ENCODE measurements around the gene HRAS. TPM values are rescaled to one million over a fixed set of nuclear protein-coding genes. Genes with fewer than 3 reads are reported as not detected.
A peak's percentile ranks its signal among the peaks of the same experiment; 100 is the strongest.
"Not testable (repeated sequence)": the region's sequence is repeated elsewhere in the genome, so short reads cannot be mapped to it uniquely, and the experiment has no call there.

Gene HRAS
- total RNA-seq, 1 experiment from 2014 or later, result 76.1 TPM

DNA sequence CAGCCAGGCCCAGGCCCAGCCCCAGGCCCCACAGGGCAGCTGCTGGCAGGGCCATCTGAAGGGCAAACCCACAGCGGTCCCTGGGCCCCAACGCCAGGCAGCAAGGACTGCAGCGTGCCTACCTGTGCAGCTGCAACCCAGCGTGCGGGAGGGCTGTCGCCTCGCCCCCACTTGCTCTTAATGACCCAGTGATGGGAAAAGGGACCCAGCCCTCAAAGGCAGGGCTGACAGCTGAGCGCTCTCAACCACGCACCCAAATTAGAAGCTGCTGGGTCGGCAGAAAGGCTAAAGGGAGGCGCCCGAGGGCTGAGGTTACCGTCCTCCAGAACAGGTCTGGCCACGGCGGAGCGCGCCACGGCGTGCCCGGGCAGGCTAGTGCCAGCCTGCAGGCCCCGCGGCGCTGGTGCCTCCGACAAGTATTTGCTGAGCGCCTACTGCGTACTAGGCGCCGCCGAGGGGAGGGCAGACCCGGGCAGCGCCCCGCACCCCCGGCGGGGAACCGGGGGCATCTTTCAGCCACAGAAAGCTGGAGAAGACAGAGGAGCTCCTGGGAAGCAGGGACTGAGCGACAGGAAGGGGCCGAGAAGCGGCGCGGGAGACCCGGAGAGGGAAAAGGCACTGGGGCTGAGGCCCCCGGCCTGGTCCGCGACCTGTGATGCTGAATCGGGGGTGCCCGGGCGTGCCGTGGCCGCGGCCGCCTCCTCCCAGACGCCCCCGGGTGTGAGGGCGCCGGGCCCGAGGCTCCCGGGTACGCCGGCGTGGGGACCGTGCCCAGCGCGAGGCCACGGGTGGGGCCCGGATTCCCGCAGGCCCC lies 773 bp downstream of the HRAS start:
- DNase-seq (ENCODE audit: low spot score), result no peak

DNA sequence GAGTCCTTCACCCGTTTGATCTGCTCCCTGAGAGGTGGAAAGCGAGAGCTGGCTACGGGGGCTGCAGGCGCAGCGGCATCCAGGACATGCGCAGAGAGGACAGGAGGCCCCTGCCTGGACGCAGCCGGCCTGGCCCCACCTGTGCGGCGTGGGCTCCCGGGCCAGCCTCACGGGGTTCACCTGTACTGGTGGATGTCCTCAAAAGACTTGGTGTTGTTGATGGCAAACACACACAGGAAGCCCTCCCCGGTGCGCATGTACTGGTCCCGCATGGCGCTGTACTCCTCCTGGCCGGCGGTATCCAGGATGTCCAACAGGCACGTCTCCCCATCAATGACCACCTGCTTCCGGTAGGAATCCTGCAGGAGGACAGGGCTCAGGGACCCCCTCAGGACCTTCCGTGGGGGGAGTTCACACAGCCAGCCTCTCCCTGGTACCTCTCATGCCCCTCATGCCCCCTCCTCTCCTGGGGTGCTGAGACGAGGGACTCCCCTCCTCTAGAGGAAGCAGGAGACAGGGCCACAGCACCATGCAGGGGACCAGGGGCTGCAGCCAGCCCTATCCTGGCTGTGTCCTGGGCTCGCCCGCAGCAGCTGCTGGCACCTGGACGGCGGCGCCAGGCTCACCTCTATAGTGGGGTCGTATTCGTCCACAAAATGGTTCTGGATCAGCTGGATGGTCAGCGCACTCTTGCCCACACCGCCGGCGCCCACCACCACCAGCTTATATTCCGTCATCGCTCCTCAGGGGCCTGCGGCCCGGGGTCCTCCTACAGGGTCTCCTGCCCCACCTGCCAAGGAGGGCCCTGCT lies 1.6 kb downstream of the HRAS start:
- no peak for DNase-seq (ENCODE audit: low spot score)

DNA sequence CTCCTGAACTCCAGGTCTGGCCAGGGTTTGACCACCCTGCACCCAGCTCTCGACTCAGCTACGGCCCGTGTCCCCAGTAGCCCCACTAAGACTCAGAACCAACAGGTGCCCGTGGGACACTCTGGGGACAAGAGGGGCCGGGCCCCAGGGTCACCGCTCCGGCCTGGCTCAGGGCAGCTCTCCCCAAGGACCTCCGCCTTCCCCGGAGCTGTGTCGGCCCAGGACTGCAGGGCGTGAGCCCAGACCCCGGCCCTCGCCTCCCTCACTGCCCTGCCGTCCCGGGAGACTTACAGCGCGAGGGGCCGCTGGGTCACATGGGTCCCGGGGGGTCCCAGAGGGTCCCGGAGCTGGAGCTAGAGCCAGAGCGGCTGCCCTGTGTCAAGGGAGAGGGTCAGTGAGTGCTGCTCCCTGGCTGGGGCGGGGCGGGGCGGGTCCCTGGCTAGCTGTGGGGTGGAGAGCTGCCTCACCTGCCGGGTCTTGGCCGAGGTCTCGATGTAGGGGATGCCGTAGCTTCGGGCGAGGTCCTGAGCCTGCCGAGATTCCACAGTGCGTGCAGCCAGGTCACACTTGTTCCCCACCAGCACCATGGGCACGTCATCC lies 2.3 kb downstream of the HRAS start:
- no peak for DNase-seq (ENCODE audit: low spot score)

DNA sequence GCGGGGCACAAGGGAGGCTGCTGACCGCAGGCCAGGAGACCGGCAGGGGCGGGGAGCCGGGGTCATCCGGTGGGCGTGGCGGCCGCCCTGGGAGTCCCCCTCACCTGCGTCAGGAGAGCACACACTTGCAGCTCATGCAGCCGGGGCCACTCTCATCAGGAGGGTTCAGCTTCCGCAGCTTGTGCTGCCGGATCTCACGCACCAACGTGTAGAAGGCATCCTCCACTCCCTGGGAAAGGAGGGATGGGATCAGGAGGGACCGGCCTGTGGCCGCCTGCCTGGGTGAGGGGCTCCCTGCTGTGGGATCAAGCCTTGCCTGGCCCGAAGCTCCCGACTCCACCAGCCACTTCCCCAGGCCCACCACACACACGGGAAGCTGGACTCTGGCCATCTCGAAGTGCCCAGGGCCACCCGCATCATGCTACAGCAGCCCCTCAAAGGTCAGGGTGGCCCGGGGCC lies 2.8 kb downstream of the HRAS start:
- no peak for DNase-seq (ENCODE audit: low spot score)

DNA sequence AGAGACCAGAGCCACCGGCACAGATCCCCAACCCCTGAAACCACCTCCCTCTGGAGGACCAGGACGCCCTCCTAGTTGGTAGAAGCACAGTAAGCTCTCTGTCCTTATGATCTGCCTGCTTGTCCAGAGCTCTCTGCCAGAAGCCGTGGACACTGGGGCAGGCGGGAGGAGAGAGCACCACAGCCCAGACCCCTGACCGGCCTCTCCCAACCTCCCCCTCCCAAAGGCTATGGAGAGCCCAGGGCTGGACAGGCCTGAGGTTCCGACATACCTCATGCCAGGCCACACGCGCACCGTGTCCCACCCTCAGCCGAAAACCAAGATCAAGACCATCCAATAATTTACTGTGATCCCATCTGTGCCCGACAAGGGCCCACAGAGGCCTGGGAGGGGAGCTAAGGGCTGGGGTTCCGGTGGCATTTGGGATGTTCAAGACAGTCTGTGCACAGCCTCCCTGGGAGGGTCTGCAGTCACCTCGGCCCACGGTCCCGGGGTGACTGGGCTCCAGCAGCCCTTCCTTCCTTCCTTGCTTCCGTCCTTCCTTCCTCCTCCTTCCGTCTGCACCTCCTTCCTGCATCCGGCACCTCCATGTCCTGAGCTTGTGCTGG lies 3.4 kb downstream of the HRAS start:
- DNase-seq (ENCODE audit: low spot score), result no peak

DNA sequence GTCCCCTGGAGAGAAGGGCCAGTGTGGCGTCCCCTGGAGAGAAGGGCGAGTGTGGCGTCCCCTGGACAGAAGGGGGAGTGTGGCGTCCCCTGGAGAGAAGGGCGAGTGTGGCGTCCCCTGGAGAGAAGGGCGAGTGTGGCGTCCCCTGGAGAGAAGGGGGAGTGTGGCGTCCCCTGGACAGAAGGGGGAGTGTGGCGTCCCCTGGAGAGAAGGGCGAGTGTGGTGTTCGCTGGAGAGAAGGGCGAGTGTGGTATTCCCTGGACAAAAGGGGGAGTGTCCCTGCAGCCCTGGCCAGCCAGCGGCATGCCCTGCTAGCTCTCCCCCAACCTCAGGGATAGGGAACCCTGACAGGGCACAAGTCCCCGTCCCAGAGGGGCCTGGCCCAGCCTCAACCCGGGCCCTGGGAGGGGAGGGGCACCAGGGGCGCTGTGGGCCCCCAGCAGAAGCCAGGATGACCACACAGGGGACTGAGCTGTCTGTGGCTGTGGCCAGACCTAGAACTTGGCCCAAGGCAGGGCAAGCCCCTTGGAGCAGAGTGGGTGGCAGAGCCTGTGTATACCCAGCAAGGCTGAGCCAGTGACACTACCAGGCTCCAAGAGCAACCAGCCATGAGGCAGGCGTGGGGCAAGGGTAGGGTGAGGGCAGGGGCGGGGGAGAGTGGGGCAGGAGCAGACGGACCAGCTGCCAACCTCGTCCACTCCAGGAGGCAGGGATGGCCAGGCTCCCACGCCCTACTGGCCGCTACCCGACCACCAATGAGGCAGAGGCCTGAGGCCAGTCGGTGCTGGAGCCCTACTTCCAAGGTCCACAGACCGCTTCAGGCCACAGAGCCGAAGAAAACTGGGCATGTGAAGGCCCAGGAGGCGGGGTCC lies 4.2 kb downstream of the HRAS start:
- DNase-seq (ENCODE audit: low spot score), result no peak

DNA sequence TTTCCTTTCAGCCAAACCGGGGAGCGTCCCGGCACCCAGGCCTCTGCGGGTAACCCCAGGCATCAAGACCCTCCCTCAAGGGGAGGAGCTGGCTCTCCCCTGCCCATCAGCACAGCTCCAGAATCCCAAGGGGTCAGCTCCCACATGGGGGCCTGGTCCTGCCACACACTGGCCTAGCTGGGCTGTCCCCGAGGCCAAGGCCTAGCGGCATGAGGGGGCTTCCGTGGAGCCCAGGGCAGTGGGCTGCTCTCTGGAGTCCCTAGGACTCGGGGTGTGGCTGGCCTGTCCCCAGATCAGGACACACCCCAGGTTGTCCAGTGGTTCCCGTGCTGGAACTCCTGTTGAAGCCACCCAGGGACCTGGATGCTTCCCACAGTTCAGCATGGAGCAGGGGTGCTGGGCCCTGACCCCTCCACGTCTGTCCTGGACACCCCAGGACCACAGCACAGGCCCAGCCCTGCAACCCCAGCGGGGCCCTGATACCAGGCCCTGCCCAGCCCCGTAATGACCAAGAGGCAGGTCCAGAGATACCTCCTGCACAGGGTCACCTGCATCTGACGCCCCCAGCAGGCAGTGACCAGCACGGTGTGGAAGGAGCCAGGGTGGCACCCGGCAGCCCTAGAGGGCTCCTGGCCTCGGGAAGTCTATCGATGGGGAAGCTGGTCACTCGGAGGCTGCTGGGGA lies 5.5 kb downstream of the HRAS start:
- no peak for DNase-seq (ENCODE audit: low spot score)

DNA sequence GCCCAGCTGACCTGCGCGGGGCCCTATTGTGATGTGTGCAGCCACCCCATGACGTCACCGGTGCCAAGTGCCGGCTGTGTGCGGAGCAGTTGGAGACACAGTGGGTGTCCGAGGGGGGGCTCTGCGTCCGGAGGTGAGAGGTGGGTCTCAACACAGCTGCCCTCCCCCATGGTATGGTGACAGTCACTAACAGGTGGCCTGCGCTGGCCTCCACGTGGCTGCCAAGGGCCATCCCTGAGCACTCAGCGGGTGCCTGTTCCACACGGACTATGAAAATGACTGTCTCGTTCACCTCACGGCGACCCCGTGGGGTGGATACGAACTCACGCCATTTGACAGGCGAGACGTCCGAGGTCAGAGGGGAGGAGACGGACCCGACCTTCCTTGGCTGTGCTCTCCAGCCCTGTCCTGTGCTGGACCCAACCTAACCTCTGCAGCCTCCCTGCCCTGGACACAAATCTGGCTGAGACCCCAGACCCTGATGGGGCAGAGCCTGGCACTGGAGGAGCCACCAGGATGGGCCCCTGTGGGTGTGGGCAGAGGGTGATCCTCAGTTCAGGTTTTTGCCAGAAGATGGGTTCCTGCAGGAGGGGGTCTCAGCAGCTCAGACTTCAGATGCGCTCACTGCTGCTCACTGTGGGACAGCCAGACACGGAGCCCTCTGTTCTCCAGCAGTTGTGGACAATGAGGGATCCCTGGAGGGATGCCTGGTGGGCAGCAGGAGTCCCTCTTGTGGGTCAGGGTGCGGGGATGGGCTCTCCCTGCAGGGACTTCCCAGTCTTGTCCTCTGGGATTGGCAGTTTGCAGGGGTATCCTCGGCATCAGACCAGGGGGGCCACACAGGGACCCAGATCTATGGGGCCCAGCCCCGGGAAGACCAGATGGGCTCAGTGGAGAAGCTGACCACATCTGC lies 6.3 kb downstream of the HRAS start:
- no peak for DNase-seq (ENCODE audit: low spot score)

DNA sequence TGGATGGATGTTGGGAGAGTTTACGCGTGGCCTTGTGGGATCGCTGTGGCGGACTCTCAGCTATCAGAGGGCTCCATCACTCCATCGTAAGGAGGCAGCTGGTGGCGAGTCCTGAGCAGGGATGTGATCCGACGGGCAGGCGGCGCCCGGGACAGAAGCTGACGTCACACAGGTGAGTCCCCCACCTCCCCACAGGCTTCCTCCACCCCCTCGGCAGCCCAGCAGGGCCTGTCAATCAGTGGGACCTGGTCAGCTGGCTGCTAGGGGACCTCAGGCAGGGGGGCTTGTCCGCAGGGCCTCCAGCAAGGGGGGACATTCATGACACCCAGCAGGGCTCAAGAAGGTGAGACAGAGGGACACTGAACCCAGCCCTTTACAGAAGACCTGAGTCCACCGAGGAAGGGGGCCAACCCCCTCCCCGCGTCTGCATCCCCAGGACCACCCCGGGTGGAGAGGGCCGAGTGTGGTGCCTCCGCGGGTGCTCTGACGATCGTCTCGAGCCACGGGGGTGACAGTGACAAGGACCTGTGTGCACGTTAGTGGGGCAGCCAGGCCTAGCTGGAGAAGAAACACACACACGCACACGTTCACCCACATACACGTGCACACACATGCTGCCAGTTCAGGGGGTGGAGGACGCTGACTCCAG lies 7.1 kb downstream of the HRAS start:
- no peak for DNase-seq (ENCODE audit: low spot score)

DNA sequence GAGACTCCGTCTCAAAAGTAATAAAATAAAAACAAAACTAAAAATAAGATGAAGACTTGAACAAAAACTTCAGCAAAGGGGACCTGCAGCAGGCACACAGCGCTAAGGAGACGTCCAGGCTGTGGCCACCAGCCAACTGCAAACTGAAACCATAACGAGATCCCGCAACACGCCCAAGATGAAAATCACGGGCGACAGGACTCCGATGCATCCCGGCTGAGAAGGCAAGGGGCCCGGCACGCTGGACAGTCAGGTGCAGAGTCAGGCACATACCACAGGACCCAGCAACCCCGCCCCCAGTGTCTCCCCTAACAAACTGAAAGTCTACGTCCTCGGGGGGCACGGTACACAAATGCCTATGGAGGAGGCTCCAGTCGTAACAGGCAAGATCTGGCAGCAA lies 9.2 kb downstream of the HRAS start:
- no peak for DNase-seq (ENCODE audit: low spot score)

DNA sequence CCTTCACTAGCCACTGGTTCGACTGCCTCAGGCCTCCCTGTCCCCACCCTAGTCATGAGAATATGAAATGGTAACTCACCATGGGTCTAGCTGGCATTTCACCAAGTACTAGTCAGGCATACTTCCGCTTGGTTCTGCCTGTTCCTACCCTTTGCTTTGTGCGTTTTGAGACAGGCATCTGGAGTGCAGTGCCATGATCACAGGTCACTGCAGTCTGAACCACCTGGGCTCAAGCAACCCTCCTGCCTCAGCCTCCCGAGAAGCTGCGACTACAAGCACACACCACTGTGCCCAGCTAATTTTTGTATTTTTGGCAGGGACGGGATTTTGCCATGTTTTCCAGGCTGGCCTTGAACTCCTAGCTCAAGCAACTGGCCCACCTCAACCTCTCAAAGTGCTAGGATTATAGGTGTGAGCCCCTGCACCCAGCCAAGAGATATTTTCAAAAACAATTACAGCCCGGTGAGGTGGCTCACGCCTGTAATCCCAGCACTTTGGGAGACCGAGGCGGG lies 14.1 kb downstream of the HRAS start:
- no peak for DNase-seq (ENCODE audit: low spot score)

DNA sequence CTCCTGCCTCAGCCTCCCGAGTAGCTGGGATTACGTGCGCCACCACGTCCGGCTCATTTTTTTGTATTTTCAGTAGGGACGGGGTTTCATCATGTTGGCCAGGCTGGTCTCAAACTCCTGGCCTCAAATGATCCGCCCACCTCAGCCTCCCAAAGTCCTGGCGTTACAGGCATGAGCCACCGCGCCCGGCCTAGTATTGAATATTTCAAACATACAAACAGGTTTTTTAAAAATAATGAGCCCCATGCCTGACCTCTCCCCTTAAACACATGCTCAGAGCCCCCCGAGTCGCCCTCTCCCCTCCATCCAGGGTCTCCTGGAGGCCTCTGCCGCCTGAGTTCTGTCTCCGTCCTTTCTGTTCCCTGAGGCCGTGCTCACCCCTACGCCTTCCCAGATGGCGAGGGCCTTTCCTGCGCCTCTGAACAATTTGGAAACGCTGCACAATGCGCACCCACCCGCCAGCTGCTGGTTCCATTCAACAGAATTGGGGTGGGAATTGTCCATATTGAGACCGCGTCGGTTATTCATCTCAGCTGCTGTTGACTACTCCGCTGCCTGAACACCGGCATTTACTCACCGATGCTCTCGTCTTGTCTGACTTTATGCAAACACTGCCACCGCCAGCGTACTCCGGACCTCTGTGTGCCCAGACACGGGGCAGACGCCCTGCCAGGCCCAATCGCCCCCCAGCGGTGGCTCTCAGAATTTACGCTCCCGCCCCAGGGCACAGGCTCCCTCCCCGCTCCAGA lies 14.8 kb downstream of the HRAS start:
- no peak for DNase-seq (ENCODE audit: low spot score)

DNA sequence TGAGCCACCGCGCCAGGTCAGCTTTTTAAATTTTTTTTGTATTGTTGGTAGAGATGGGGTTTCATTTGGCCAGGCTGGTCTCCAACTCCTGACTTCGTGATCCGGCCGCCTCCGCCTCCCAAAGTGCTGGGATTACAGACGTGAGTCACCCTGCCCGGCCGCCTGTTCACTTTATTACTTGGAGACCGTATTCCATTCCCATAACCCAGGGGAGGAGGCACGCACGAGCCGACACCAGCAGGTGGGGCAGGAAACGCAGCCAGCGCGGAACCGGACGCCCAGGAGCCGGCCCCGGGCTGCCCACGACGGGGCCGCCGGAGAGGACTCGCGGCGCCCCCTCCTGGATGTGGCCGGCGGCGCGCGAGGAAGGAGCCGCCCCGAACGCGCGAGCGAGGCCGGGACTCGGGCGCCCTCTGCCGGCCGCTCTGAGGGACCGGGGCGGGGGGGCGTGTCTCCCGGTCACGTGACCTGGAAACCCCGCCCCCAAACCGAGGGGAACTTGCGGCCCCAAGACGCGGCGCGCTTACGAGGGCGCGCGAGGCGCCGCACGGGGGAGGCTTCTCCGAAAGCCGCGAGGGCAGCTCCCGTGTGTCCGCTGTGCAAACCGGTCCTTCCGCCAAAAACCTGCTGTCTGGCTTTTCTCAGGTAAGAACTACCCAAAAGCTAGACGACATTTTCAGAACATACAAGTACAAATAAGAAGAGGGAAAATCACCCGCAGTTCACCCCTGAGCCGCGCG lies 16.7 kb downstream of the HRAS start:
- peak; percentile 97 for DNase-seq (ENCODE audit: low spot score)

DNA sequence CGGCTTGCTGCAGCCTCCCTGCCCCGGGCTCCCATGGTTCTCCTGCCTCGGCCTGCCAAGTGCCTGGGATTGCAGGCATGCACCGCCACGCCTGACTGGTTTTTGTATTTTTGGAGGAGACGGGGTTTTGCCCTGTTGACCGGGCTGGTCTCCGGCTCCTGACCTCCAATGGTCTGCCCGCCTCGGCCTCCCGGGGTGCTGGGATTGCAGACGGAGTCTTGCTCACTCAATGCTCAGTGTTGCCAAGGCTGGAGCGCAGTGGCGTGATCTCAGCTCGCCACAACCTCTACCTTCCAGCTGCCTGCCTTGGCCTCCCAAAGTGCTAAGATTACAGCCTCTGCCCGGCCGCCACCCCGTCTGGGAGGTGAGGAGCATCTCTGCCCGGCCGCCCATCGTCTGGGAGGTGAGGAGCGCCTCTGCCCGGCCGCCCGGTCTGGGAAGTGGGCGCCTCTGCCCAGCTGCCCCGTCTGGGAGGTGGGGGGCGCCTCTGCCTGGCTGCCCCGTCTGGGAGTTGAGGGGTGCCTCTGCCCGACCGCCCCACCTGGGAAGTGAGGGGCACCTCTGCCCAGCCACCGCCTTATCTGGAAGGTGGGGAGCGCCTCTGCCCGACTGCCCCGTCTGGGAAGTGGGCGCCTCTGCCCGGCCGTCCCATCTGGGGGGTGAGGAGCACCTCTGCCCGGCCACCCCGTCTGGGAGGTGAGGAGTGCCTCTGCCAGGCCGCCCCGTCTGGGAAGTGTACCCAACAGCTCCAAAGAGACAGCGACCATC lies 18.3 kb downstream of the HRAS start:
- not testable (repeated sequence) for DNase-seq (ENCODE audit: low spot score)

DNA sequence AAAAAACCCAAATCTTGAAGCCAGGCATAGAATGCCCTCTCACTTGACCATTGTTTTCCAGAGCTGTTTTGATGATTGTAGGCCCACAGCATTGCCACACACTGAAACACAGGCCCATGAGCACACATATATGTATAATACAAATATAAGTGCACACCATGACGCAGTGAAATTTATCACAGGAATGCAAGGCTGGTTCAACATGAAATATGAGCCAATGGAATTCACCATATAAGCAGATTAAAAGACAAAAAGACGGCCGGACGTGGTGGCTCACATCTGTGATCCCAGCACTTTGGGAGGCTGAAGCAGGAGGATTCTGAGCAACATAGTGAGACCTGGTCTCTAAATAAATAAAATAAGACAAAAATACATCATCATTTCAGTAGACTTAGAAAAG lies 19.0 kb downstream of the HRAS start:
- DNase-seq (ENCODE audit: low spot score), result no peak

DNA sequence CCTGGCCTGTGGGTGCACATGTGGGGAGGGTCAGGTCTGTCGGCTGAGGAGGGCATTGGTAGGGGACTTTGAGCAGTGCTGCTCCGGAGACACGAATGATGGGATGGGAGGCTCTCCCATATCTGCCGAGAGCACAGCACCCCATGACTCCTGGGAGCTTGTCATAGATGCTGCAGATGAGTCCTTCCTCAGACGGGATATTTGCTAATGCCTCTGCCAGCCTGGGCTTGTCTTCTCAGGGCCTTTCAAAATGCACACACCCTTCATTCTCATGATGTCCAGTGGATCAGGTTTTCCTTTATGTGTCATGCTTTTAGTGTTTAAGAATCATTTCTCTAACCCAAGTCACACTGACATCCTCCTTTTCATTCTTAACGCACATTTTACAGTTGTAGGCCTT lies 20.2 kb downstream of the HRAS start:
- DNase-seq (ENCODE audit: low spot score), result no peak

DNA sequence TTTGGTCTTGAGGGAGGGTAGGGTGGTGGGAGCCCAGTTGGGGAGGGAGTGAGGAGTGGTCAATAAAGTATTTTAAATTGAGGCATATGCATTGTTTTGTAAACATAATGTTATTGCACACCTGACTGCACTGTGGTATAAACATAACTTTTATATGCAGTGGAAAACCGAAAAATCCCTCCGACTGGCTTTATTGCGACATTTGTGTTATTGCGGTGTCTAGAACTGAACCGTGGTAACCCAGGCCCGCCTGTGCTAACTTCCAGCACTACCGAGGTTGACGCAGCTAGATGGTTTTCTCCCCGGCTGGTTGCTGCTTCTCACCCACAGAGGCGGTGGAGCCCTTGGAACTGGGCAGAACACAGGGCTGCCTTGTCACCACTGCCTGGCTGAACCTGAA lies 20.8 kb downstream of the HRAS start:
- DNase-seq (ENCODE audit: low spot score), result no peak
